Activated T-cell treated with anti-CD3 and anti-CD28 coated beads for 4 hours (primary cell): Measurements from ENCODE around the gene TBC1D32.
"Not testable (repeated sequence)": the region's sequence is repeated elsewhere in the genome, so short reads cannot be mapped to it uniquely, and the experiment has no call there.

ENCODE experiments used
- DNase-seq: peaks from one replicate; pipeline ENCODE4 v3.0.0-alpha.2; 2020

The TBC1D32 gene

GRCh38 chr6:121319112-121319553, 15.1 kb downstream of the TBC1D32 start:
- no peak for DNase-seq

- DNase-seq = no peak
Measured at GRCh38 chr6:121314381-121315112, 19.7 kb downstream of the TBC1D32 start.

- DNase-seq = not testable (repeated sequence)
Measured at GRCh38 chr6:121311814-121312213, 22.5 kb downstream of the TBC1D32 start.

GRCh38 chr6:121310495-121310894, 23.8 kb downstream of the TBC1D32 start:
- no peak for DNase-seq

- DNase-seq = no peak
Measured at GRCh38 chr6:121309768-121310469, 24.4 kb downstream of the TBC1D32 start.

- DNase-seq = no peak
Measured at GRCh38 chr6:121305957-121306607, 28.2 kb downstream of the TBC1D32 start.

- no peak for DNase-seq
Measured at GRCh38 chr6:121302882-121303281, 31.4 kb downstream of the TBC1D32 start.

- not testable (repeated sequence) for DNase-seq
Measured at GRCh38 chr6:121301156-121301555, 33.1 kb downstream of the TBC1D32 start.

- no peak for DNase-seq
Measured at GRCh38 chr6:121297694-121298093, 36.6 kb downstream of the TBC1D32 start.

GRCh38 chr6:121285041-121285440, 49.2 kb downstream of the TBC1D32 start:
- DNase-seq = no peak

GRCh38 chr6:121274666-121275295, 59.5 kb downstream of the TBC1D32 start:
- no peak for DNase-seq

- DNase-seq = no peak
Measured at GRCh38 chr6:121263742-121264141, 70.5 kb downstream of the TBC1D32 start.

GRCh38 chr6:121260651-121261102, 73.6 kb downstream of the TBC1D32 start:
- no peak for DNase-seq

GRCh38 chr6:121247386-121247785, 86.9 kb downstream of the TBC1D32 start:
- no peak for DNase-seq

- DNase-seq = no peak
Measured at GRCh38 chr6:121242386-121242785, 91.9 kb downstream of the TBC1D32 start.

GRCh38 chr6:121237859-121238258, 96.4 kb downstream of the TBC1D32 start:
- no peak for DNase-seq

- DNase-seq = no peak
Measured at GRCh38 chr6:121236984-121237383, 97.3 kb downstream of the TBC1D32 start.

GRCh38 chr6:121235386-121235785, 98.9 kb downstream of the TBC1D32 start:
- DNase-seq = no peak

- DNase-seq = no peak
Measured at GRCh38 chr6:121223930-121224329, 110.3 kb downstream of the TBC1D32 start.

- no peak for DNase-seq
Measured at GRCh38 chr6:121223212-121223611, 111.1 kb downstream of the TBC1D32 start.

GRCh38 chr6:121222656-121223055, 111.6 kb downstream of the TBC1D32 start:
- DNase-seq = no peak

- DNase-seq = no peak
Measured at GRCh38 chr6:121216928-121217327, 117.4 kb downstream of the TBC1D32 start.

- DNase-seq = not testable (repeated sequence)
Measured at GRCh38 chr6:121213341-121213740, 120.9 kb downstream of the TBC1D32 start.
